Peyer's patch (tissue), 4 donors: Measurements from ENCODE around the gene SAMD9. TPM values are rescaled to one million over a fixed set of nuclear protein-coding genes. Genes with fewer than 3 reads are reported as not detected.

Source experiments
- DNase-seq, 3 donors: peaks; one replicate each; pipeline ENCODE4 v3.0.0-alpha.2; 2017 to 2019
- H3K27ac ChIP-seq, 4 donors: fragments of 200-600 bp; sonication (generic); one replicate each; pipeline ENCODE4 v1.5.1; 2016 to 2019
- H3K27me3 ChIP-seq, 2 donors: fragments of 200-600 bp; sonication (generic); one replicate each; pipeline ENCODE4 v1.5.1; 2019
- H3K36me3 ChIP-seq, 3 donors: fragments of 200-600 bp; sonication (generic); one replicate each; pipeline ENCODE4 v1.5.1; 2016 to 2019
- H3K4me1 ChIP-seq, 4 donors: fragments of 200-600 bp; sonication (generic); one replicate each; pipeline ENCODE4 v1.5.1; 2016 to 2019
- H3K4me3 ChIP-seq, 4 donors: fragments of 200-600 bp; sonication (generic); 1 replicate in 3 of 4; 2 replicates in 1 of 4; pipeline ENCODE4 v1.5.1; 2016 to 2019; ENCODE audit warnings: mild to moderate bottlenecking in 1 of 4
- H3K9me3 ChIP-seq, 4 donors: fragments of 200-600 bp; sonication (generic); one replicate each; pipeline ENCODE4 v1.5.1; 2016 to 2019; ENCODE audit warnings: mild to moderate bottlenecking in 1 of 4
- CTCF ChIP-seq, 6 experiments: fragments of 450-650 bp in 4 of 6; fragments of 200-600 bp in 2 of 6; sonication (generic) in 1 of 6; IDR thresholded peaks; one replicate each; pipeline ENCODE4 v1.5.1; 2017 to 2019; ENCODE audit warnings: antibody characterized with exemption in 6 of 6, mild to moderate bottlenecking in 3 of 6, moderate library complexity in 1 of 6
- POLR2A ChIP-seq, 2 donors: fragments of 450-650 bp; IDR thresholded peaks; one replicate each; pipeline ENCODE4 v1.5.1; 2017; ENCODE audit warnings: antibody characterized with exemption in 2 of 2, mild to moderate bottlenecking in 2 of 2, moderate library complexity in 2 of 2
- total RNA-seq, 4 donors: library from RNA; depleted of rRNA; stranded (reverse); fragments of >200 nt; gene quantifications; one replicate each; pipeline ENCODE4 v1.1.0, GENCODE V29; 2016

SAMD9 gene
- total RNA-seq, 4 donors from 2014 or later: 6.5 to 20.6 (median 17.4) TPM

- no peak for DNase-seq
- H3K36me3 ChIP-seq: no peaks in the 10 kb centered on the region
- H3K9me3 ChIP-seq: no peaks in the 10 kb centered on the region
- H3K4me1 ChIP-seq: peaks cover 0 to 8% (median 4%) of the 10 kb centered on the region in 4 donors
- H3K27me3 ChIP-seq: no peaks in the 10 kb centered on the region
- no peak overlapping the region for H3K4me3 ChIP-seq
- TF ChIP-seq CTCF (IDR thresholded peaks at IDR 0.05): no peak
- TF ChIP-seq POLR2A (IDR thresholded peaks at IDR 0.05): no peak
- no peak overlapping the region for H3K27ac ChIP-seq
These were observed 3.1 kb upstream of the SAMD9 start for GRCh38 chr7:93120592-93121549.

- DNase-seq: no peak
These were observed 1.6 kb upstream of the SAMD9 start for GRCh38 chr7:93119191-93119905.

DNA sequence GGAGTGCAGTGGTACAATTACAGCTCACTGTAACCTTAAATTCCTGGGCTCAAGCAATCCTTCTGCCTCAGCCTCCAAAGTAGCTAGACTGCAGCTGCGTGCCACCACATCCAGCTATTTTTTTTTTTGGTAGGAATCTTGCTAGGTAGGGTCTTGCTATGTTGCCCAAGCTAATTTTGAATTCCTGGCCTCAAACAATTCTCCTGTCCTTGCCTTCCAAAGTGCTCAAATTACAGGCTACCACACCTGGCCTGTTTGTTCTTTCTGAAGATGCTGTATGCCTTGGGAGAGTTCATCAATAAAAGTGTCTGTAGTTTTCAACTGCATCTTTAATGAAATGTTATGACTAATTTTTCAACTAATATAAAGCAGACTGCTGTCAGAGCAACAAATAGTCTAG, 452 bp downstream of the SAMD9 start:
- Histone ChIP-seq H3K9me3 (peaks cover 0 to 4% (median 0%) of the 10 kb centered on the region in 4 donors), H3K4me3 (peak overlapping the region; percentile 34 to 52 (median 42)), H3K4me1 (peaks cover 0 to 12% (median 4%) of the 10 kb centered on the region in 4 donors), H3K36me3 (peaks cover 0 to 6% (median 0%) of the 10 kb centered on the region in 3 donors), H3K27ac (peak overlapping the region; percentile 47 to 79 (median 67)), H3K27me3 (no peaks in the 10 kb centered on the region)
- TF ChIP-seq CTCF (IDR thresholded peaks at IDR 0.05) (no peak), POLR2A (IDR thresholded peaks at IDR 0.05) (no peak)
- no peak for DNase-seq

More at GRCh38 chr7:93119191-93119905, 1.6 kb upstream of the SAMD9 start:
- no peaks in the 10 kb centered on the region for H3K9me3 ChIP-seq
- no peaks in the 10 kb centered on the region for H3K27me3 ChIP-seq
- no peak for TF ChIP-seq CTCF (IDR thresholded peaks at IDR 0.05)
- TF ChIP-seq POLR2A (IDR thresholded peaks at IDR 0.05): no peak
- peaks cover 0 to 2% (median 0%) of the 10 kb centered on the region in 3 donors for H3K36me3 ChIP-seq
- H3K4me1 ChIP-seq: peaks cover 0 to 12% (median 4%) of the 10 kb centered on the region in 4 donors
- H3K4me3 ChIP-seq: no peak overlapping the region
- no peak overlapping the region for H3K27ac ChIP-seq

DNA sequence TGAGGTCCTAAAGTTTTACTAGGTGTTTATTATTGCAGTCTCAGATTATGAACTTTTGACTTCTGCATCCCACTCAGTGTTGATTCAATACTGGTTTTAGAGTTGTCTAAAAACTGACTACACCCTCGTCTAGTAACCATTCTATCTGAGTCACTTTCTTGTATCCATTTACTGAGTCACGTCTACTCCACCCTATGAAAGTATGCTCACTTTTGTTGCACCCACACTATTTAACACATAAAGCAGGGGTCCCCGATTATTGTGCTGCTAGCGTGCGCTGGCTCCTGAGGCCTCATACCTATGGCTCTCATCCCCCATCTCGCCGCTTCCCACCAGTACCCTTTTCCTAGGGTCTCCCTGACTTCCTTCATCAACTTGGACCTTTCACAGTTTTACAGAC, 2.0 kb downstream of the SAMD9 start:
- Histone ChIP-seq H3K4me1 (peaks cover 0 to 12% (median 4%) of the 10 kb centered on the region in 4 donors), H3K27me3 (no peaks in the 10 kb centered on the region), H3K9me3 (peaks cover 0 to 4% (median 0%) of the 10 kb centered on the region in 4 donors), H3K27ac (no peak overlapping the region), H3K4me3 (peak overlapping the region in 1 of 4 donors; percentile 52), H3K36me3 (peaks cover 0 to 6% (median 0%) of the 10 kb centered on the region in 3 donors)
- no peak for DNase-seq
- TF ChIP-seq POLR2A (IDR thresholded peaks at IDR 0.05) (no peak), CTCF (IDR thresholded peaks at IDR 0.05) (no peak)

- H3K4me3 ChIP-seq: no peak overlapping the region
- DNase-seq: no peak
- H3K27ac ChIP-seq: no peak overlapping the region
- peaks cover 4 to 50% (median 11%) of the 10 kb centered on the region in 3 donors for H3K36me3 ChIP-seq
- H3K4me1 ChIP-seq: no peaks in the 10 kb centered on the region
- TF ChIP-seq POLR2A (IDR thresholded peaks at IDR 0.05): no peak
- no peak for TF ChIP-seq CTCF (IDR thresholded peaks at IDR 0.05)
- peaks cover 0 to 71% (median 16%) of the 10 kb centered on the region in 4 donors for H3K9me3 ChIP-seq
- H3K27me3 ChIP-seq: no peaks in the 10 kb centered on the region
These were observed 9.8 kb downstream of the SAMD9 start for GRCh38 chr7:93108003-93108402.
